ENCODE results near the gene ALDOB.

The ALDOB gene

GRCh38 chr9:101468116-101468515, 32.5 kb upstream of the ALDOB start:
- TF ChIP-seq CTCF (IDR thresholded peaks at IDR 0.05; ENCODE audit: low read depth, low read length, missing control alignments) = no peak
- no peak overlapping the region for H3K4me3 ChIP-seq (ENCODE audit: low read depth, low read length)
- no peak for DNase-seq (ENCODE audit: low read depth)

DNA sequence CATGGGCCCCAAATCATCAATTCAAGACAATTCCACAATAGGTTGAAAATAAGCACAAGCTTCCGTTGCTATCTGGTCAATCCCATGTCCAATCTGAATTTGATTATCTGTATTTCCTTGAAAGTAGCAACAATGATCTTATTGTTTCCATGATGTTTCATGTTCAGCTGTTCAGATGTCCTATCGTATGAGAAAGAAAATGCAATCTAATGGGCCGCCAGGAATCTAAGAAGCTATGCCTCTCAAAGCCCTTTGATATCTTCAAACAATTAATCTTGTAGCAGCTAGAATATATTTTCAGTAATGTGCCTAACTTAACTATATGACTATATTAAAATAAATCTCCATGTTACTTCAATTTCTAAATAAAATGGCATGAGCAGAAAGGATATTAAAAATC, 32.1 kb upstream of the ALDOB start:
- TF ChIP-seq CTCF (IDR thresholded peaks at IDR 0.05; ENCODE audit: low read depth, low read length, missing control alignments) = no peak
- no peak for DNase-seq (ENCODE audit: low read depth)
- no peak overlapping the region for H3K4me3 ChIP-seq (ENCODE audit: low read depth, low read length)

GRCh38 chr9:101466863-101467262, 31.3 kb upstream of the ALDOB start:
- DNase-seq (ENCODE audit: low read depth) = no peak
- no peak overlapping the region for H3K4me3 ChIP-seq (ENCODE audit: low read depth, low read length)
- no peak for TF ChIP-seq CTCF (IDR thresholded peaks at IDR 0.05; ENCODE audit: low read depth, low read length, missing control alignments)

- no peak overlapping the region for H3K4me3 ChIP-seq (ENCODE audit: low read depth, low read length)
- DNase-seq (ENCODE audit: low read depth) = no peak
- TF ChIP-seq CTCF (IDR thresholded peaks at IDR 0.05; ENCODE audit: low read depth, low read length, missing control alignments) = peak; percentile 23
Observed at GRCh38 chr9:101465326-101465915, 29.8 kb upstream of the ALDOB start.

DNA sequence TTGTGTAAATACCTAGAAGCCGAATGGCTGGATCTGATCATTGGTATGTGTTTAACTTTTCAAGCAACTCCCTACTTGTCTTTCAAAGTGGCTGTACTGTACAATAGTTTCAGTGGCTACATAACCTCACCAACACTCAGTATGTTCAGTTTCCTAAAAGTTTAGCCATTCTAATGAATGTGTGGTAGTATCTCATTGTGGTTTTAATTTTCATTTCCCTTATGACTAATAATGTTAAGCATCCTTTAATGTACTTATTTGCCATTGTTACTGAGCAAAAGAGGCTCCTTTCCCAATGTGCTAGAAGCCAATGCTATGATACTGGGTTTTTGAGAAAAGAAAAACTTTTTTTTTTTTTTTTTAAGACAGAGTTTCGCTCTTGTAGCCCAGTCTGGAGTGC, 27.8 kb upstream of the ALDOB start:
- no peak overlapping the region for H3K4me3 ChIP-seq (ENCODE audit: low read depth, low read length)
- no peak for TF ChIP-seq CTCF (IDR thresholded peaks at IDR 0.05; ENCODE audit: low read depth, low read length, missing control alignments)
- DNase-seq (ENCODE audit: low read depth) = no peak

- no peak for DNase-seq (ENCODE audit: low read depth)
- TF ChIP-seq CTCF (IDR thresholded peaks at IDR 0.05; ENCODE audit: low read depth, low read length, missing control alignments) = no peak
- no peak overlapping the region for H3K4me3 ChIP-seq (ENCODE audit: low read depth, low read length)
Observed at GRCh38 chr9:101462558-101462957, 27.0 kb upstream of the ALDOB start.

GRCh38 chr9:101460965-101461364, 25.4 kb upstream of the ALDOB start:
- H3K4me3 ChIP-seq (ENCODE audit: low read depth, low read length) = no peak overlapping the region
- TF ChIP-seq CTCF (IDR thresholded peaks at IDR 0.05; ENCODE audit: low read depth, low read length, missing control alignments) = no peak
- no peak for DNase-seq (ENCODE audit: low read depth)
